Panc1 (cell line): ENCODE results near the gene UNC50. TPM values are rescaled to one million over a fixed set of nuclear protein-coding genes. Genes with fewer than 3 reads are reported as not detected.

Source experiments
- ATAC-seq: fragments of 200-7000 bp; cut with Tn5 transposase; 2 replicates; pipeline ENCODE4 v1.9.1; 2020; ENCODE audit warnings: mild to moderate bottlenecking, moderate library complexity
- BruUV-seq: library from RNA; stranded (reverse); fragments of 400-500 nt; replicated peaks from 2 replicates; lab custom pipeline; 2021; lab: Mats Ljungman, UMichigan
- CTCF ChIA-PET: fragments of 300-600 bp; sonication (Branson Sonifier 250); formaldehyde crosslinking; loops from one replicate; lab custom pipeline; 2022; ENCODE audit warnings: antibody characterized with exemption; lab: Charles Lee
- POLR2A ChIA-PET: fragments of 300-600 bp; sonication (Branson Sonifier 250); formaldehyde crosslinking; loops from one replicate; lab custom pipeline; 2022; ENCODE audit warnings: antibody characterized with exemption; lab: Charles Lee
- DNase-seq: peaks from one replicate; pipeline ENCODE4 v3.0.0-alpha.2; 2010; ENCODE audit warnings: low read depth, low spot score
- H3K27ac ChIP-seq: 2 replicates; pipeline ENCODE4 v1.5.1; 2011; ENCODE audit warnings: mild to moderate bottlenecking, low read length, inconsistent platforms
- H3K27me3 ChIP-seq: fragments of 200-500 bp; sonication (Bioruptor generic); 2 replicates; pipeline ENCODE4 v1.6.0; 2014; ENCODE audit warnings: low read length, inconsistent platforms; ENCODE audit not compliant: control insufficient read depth, insufficient read depth
- H3K36me3 ChIP-seq: fragments of 200-500 bp; sonication (Bioruptor generic); 2 replicates; pipeline ENCODE4 v1.5.1; 2014; ENCODE audit warnings: inconsistent platforms, mild to moderate bottlenecking, low read length, moderate library complexity; ENCODE audit not compliant: control insufficient read depth, insufficient read depth
- H3K4me1 ChIP-seq: 2 replicates; pipeline ENCODE4 v1.5.1; 2011; ENCODE audit warnings: inconsistent platforms, mild to moderate bottlenecking, low read length, moderate library complexity; ENCODE audit not compliant: control insufficient read depth, insufficient read depth
- H3K4me3 ChIP-seq, 2 experiments: 2 replicates each; pipeline ENCODE4 v1.5.1; 2011 to 2012; ENCODE audit warnings: low read depth in 2 of 2, low read length in 2 of 2, mild to moderate bottlenecking in 2 of 2, inconsistent platforms in 1 of 2, moderate library complexity in 1 of 2
- H3K9me3 ChIP-seq: fragments of 200-500 bp; sonication (Bioruptor generic); 2 replicates; pipeline ENCODE4 v1.5.1; 2014; ENCODE audit warnings: low read depth, mild to moderate bottlenecking, inconsistent platforms, low read length, moderate library complexity; ENCODE audit not compliant: control insufficient read depth, insufficient read depth
- POLR2AphosphoS5 ChIP-seq: IDR thresholded peaks from 2 replicates; pipeline ENCODE4 v1.6.1; 2012; ENCODE audit warnings: mild to moderate bottlenecking, low read depth, low read length, moderate library complexity
- SIN3A ChIP-seq: IDR thresholded peaks from 2 replicates; pipeline ENCODE4 v1.6.1; 2012; ENCODE audit warnings: low read depth, mild to moderate bottlenecking, low read length, moderate library complexity, borderline replicate concordance; ENCODE audit not compliant: insufficient read depth
- TCF7L2 ChIP-seq: IDR thresholded peaks from 2 replicates; pipeline ENCODE4 v1.6.1; 2011; ENCODE audit warnings: mild to moderate bottlenecking, low read depth, low read length, inconsistent platforms
- in situ Hi-C: cut with HindIII; loops from 2 replicates; pipeline ENCODE4 v1.10.0; 2016; ENCODE audit warnings: low sequenced_read_pairs, low pct_unique_long_range_greater_than_20kb
- intact Hi-C: fragments of 100-400 bp; cut with micrococcal nuclease; formaldehyde crosslinking; loops from one replicate; pipeline ENCODE4 v1.10.0; 2022; ENCODE audit not compliant: unreplicated experiment
- total RNA-seq: library from RNA; stranded (reverse); gene quantifications from one replicate; pipeline ENCODE4 v1.2.1, GENCODE V29; 2021; ENCODE audit not compliant: unreplicated experiment
- TF ChIP-seq, protein P1 (sequence below): fragments of 450-650 bp; IDR thresholded peaks from 2 replicates; pipeline ENCODE4 v1.5.1; 2017; ENCODE audit warnings: mild to moderate bottlenecking
- TF ChIP-seq, protein P2 (sequence below), 2 experiments: IDR thresholded peaks; 2 replicates each; pipeline ENCODE4 v1.6.1; 2011 to 2012; ENCODE audit warnings: low read depth in 2 of 2, control low read depth in 1 of 2, low read length in 1 of 2, mild to moderate bottlenecking in 1 of 2, moderate library complexity in 1 of 2; ENCODE audit not compliant: insufficient read depth in 1 of 2

Gene UNC50
- total RNA-seq, 1 experiment from 2014 or later: 43.6 TPM

DNA sequence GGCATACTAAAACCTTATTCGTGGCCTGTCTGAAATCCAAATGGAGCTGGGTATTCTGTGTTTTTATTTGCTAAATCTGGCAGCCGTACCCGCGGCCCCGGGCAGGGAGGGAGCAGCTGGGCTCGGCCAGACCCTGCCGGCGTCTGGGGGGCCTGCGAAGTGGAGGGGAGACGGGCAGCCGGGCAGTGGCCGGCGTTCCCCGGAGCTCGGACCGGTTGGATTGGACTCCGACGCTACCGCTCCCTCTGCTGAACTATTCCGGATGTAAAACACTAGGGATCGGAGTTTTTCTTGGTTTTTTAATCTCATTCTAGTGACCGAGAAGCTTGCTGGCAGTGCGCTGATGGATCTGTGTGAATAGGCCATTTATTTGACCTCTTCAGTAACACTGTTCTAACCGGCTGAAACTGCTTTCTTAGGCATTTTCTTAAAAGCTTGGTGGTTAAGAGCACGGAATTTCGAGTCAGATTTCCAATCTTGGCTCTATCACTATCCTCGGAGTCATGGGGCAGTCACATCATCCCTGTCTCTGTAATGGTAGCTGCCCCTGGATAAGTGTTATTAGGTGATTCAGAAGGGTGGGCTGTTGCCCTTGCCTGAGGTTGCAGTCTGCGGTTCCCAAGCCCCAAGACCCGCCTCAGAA, 694 bp downstream of the UNC50 start:
- Histone ChIP-seq H3K36me3 (peaks cover 23% of the 10 kb centered on the region), H3K4me3 (peak overlapping the region; percentile 98), H3K9me3 (no peaks in the 10 kb centered on the region), H3K4me1 (peaks cover 22% of the 10 kb centered on the region), H3K27me3 (no peaks in the 10 kb centered on the region), H3K27ac (peak overlapping the region; percentile 96)
- intact Hi-C loops (no loop called here), in situ Hi-C loops (no loop called here)
- TF ChIP-seq, protein P1, sequence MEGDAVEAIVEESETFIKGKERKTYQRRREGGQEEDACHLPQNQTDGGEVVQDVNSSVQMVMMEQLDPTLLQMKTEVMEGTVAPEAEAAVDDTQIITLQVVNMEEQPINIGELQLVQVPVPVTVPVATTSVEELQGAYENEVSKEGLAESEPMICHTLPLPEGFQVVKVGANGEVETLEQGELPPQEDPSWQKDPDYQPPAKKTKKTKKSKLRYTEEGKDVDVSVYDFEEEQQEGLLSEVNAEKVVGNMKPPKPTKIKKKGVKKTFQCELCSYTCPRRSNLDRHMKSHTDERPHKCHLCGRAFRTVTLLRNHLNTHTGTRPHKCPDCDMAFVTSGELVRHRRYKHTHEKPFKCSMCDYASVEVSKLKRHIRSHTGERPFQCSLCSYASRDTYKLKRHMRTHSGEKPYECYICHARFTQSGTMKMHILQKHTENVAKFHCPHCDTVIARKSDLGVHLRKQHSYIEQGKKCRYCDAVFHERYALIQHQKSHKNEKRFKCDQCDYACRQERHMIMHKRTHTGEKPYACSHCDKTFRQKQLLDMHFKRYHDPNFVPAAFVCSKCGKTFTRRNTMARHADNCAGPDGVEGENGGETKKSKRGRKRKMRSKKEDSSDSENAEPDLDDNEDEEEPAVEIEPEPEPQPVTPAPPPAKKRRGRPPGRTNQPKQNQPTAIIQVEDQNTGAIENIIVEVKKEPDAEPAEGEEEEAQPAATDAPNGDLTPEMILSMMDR: no peak
- no peak for TF ChIP-seq POLR2AphosphoS5
- TF ChIP-seq SIN3A: no peak
- TF ChIP-seq, protein P2, sequence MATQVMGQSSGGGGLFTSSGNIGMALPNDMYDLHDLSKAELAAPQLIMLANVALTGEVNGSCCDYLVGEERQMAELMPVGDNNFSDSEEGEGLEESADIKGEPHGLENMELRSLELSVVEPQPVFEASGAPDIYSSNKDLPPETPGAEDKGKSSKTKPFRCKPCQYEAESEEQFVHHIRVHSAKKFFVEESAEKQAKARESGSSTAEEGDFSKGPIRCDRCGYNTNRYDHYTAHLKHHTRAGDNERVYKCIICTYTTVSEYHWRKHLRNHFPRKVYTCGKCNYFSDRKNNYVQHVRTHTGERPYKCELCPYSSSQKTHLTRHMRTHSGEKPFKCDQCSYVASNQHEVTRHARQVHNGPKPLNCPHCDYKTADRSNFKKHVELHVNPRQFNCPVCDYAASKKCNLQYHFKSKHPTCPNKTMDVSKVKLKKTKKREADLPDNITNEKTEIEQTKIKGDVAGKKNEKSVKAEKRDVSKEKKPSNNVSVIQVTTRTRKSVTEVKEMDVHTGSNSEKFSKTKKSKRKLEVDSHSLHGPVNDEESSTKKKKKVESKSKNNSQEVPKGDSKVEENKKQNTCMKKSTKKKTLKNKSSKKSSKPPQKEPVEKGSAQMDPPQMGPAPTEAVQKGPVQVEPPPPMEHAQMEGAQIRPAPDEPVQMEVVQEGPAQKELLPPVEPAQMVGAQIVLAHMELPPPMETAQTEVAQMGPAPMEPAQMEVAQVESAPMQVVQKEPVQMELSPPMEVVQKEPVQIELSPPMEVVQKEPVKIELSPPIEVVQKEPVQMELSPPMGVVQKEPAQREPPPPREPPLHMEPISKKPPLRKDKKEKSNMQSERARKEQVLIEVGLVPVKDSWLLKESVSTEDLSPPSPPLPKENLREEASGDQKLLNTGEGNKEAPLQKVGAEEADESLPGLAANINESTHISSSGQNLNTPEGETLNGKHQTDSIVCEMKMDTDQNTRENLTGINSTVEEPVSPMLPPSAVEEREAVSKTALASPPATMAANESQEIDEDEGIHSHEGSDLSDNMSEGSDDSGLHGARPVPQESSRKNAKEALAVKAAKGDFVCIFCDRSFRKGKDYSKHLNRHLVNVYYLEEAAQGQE (IDR thresholded peaks at IDR 0.05; ENCODE audit: insufficient read depth in 1 of 2, low read depth in 2 of 2, low read length in 1 of 2): no peak
- no peak for TF ChIP-seq TCF7L2
- DNase-seq: no peak
- CTCF ChIA-PET: no interaction called here
- BruUV-seq: TSS peak; percentile 64
- ATAC-seq: no peak; the same call in 1 of the 2 replicates
- POLR2A ChIA-PET: no interaction called here

DNA sequence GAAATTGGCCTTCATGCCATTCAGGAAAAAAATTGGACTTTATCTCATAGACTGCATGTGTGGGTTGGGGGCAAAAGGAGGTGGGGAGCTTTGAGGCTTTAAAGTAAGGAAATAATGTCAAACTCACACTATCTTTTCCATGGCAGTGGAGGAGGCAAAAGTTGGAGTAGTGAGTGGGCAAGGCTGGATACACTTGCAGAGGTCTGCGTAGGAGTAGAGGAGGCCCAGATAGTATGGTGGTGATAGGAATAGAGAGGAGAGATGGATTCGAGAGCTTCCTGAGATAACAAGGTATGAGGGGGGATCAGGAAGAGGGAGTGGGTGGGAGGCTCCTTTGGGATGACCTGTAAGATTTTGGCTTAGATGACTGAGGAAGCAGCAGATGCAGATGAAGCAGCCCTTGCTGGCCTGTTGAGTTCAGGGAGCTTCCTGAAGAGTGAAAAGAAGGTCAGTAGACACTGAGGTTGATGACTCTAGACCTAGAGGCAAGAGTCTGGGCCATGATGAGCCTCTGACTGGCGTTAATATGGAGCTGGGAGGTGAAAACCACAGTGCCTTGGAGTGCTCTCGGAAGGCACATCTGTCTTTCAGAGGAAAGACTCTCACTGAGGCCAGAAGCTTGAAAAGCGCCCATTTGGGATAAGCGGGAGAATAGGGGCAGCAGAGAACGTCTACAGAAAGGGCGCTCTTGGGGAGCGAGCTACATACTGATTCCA, 5.8 kb downstream of the UNC50 start:
- Histone ChIP-seq H3K9me3 (no peaks in the 10 kb centered on the region), H3K4me1 (peaks cover 13% of the 10 kb centered on the region), H3K27ac (no peak overlapping the region), H3K36me3 (peaks cover 27% of the 10 kb centered on the region), H3K27me3 (no peaks in the 10 kb centered on the region), H3K4me3 (no peak overlapping the region)
- BruUV-seq: no TSS peak
- intact Hi-C loops (no loop called here), in situ Hi-C loops (no loop called here)
- POLR2A ChIA-PET: no interaction called here
- no peak for TF ChIP-seq TCF7L2
- TF ChIP-seq SIN3A: no peak
- TF ChIP-seq POLR2AphosphoS5: no peak
- TF ChIP-seq, protein P2 (IDR thresholded peaks at IDR 0.05; ENCODE audit: insufficient read depth in 1 of 2, low read depth in 2 of 2, low read length in 1 of 2): no peak
- TF ChIP-seq, protein P1: no peak
- ATAC-seq (no peak), DNase-seq (no peak)
- CTCF ChIA-PET: interaction anchor here (0.7 kb wide), 1 partner anchor 15 kb away, joined by 4 read pairs; no protein-coding TSS in a partner anchor
